HEK293 (cell line): ENCODE results near the gene ARHGAP24.

Experiments used
- ATF2 ChIP-seq: fragments of 450-650 bp; formaldehyde crosslinking; IDR thresholded peaks from 2 replicates; pipeline ENCODE4 v1.5.1; 2016; ENCODE audit warnings: missing biosample characterization, missing genetic modification characterization, low read depth
- BCL6B ChIP-seq: fragments of 450-650 bp; formaldehyde crosslinking; IDR thresholded peaks from 2 replicates; pipeline ENCODE4 v1.5.1; 2017; ENCODE audit warnings: missing biosample characterization, missing genetic modification characterization
- CTCF ChIP-seq: fragments of 450-650 bp; formaldehyde crosslinking; IDR thresholded peaks from 2 replicates; pipeline ENCODE4 v1.5.1; 2016; ENCODE audit warnings: missing biosample characterization, missing genetic modification characterization
- PBX3 ChIP-seq: sonication (generic); formaldehyde crosslinking; IDR thresholded peaks from 2 replicates; pipeline ENCODE4 v1.8.1; 2022; ENCODE audit warnings: mild to moderate bottlenecking, moderate library complexity, missing genetic modification reagents
- PRDM10 ChIP-seq: fragments of 450-650 bp; formaldehyde crosslinking; IDR thresholded peaks from 2 replicates; pipeline ENCODE4 v1.5.1; 2016; ENCODE audit warnings: missing biosample characterization, missing genetic modification characterization
- REST ChIP-seq: fragments of 450-650 bp; formaldehyde crosslinking; IDR thresholded peaks from 2 replicates; pipeline ENCODE4 v1.5.1; 2016; ENCODE audit warnings: missing biosample characterization, missing genetic modification characterization
- ZBTB21 ChIP-seq: fragments of 450-650 bp; formaldehyde crosslinking; IDR thresholded peaks from 2 replicates; pipeline ENCODE4 v1.5.1; 2017; ENCODE audit warnings: missing biosample characterization, missing genetic modification characterization
- ZNF274 ChIP-seq, 2 experiments: fragments of 200-500 bp in 1 of 2; fragments of 450-650 bp in 1 of 2; sonication (Bioruptor generic) in 1 of 2; formaldehyde crosslinking in 1 of 2; IDR thresholded peaks; 2 replicates each; pipeline versions ENCODE4 v1.5.1 to v1.6.1; 2014 to 2016; ENCODE audit warnings: borderline replicate concordance in 1 of 2, inconsistent platforms in 1 of 2, low read length in 1 of 2, missing biosample characterization in 1 of 2, missing genetic modification characterization in 1 of 2
- ZNF292 ChIP-seq: fragments of 450-650 bp; formaldehyde crosslinking; IDR thresholded peaks from 2 replicates; pipeline ENCODE4 v1.5.1; 2016; ENCODE audit warnings: low read depth, missing biosample characterization, missing genetic modification characterization, borderline replicate concordance
- ZNF624 ChIP-seq: fragments of 450-650 bp; formaldehyde crosslinking; IDR thresholded peaks from 2 replicates; pipeline ENCODE4 v1.5.1; 2017; ENCODE audit warnings: missing biosample characterization, missing genetic modification characterization
- ZNF785 ChIP-seq: fragments of 450-650 bp; formaldehyde crosslinking; IDR thresholded peaks from 2 replicates; pipeline ENCODE4 v1.5.1; 2016; ENCODE audit warnings: missing biosample characterization, missing genetic modification characterization

GRCh38 chr4:85829276-85830051, 354.5 kb downstream of the ARHGAP24 start:
- TF ChIP-seq CTCF (tag by site-specific recombination), result no peak
- no peak for TF ChIP-seq PBX3 (CRISPR knock-in tag)
- no peak for TF ChIP-seq PRDM10 (tag by site-specific recombination)
- TF ChIP-seq ATF2, result no peak
- TF ChIP-seq ZNF274 (IDR thresholded peaks at IDR 0.05; ENCODE audit: low read length), result no peak
- no peak for TF ChIP-seq ZNF274 (tag by site-specific recombination; IDR thresholded peaks at IDR 0.05; ENCODE audit: borderline replicate concordance)
- TF ChIP-seq ZNF624, result no peak
- TF ChIP-seq ZNF785 (tag by site-specific recombination), result no peak
- no peak for TF ChIP-seq REST (tag by site-specific recombination)
- no peak for TF ChIP-seq BCL6B
- TF ChIP-seq ZNF292, result no peak
- no peak for TF ChIP-seq ZBTB21 (tag by site-specific recombination)
